Measurements from ENCODE around the gene CAMTA1. TPM values are rescaled to one million over a fixed set of nuclear protein-coding genes. Genes with fewer than 3 reads are reported as not detected.

The CAMTA1 gene
- polyA plus RNA-seq, 1 donor (not counting 4 experiments of a cell fraction or from before 2014, with no cell fraction given), result 51.4 TPM

DNA sequence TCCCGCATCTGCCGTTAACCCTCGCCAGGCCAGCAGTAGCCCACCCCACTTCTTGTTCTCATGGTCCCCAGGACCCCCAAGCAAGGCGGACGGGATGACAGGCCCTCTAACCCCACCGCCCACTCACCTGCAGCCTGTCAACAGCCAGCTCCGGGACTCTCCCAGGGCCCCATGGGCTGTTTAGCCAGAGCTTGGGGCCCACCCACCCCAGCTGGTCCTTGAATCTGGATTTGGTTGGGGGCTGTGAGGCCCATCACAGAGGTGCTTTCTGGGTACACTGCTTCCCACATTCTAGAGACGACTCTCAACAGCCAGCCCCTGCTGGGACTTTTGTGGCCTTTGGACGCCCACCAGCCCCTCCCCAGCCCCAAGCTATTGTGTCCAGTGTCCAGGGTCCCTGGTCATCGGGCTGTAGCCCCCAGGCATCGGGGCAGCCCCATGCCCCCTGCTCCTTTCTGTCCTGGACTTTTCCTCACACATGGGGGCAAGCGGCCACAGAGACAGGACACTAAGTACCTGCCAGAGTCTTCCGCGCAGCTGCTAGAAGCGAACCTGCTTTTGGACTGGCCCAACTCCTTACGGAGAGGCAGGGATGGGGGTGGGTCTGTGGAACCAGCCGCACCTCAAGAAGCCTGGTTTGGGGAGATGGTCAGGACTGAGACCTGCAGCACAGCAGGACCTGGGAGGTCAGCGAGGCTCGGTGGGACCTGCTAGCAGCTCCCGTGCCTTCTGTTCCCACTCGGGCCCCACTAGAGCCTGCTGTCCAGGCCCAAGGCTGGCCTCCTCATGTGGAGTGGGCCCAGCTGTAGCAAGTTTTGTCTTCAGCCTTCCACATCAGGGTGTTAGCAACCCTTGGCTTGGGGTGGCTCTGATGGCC lies 777.7 kb downstream of the CAMTA1 start:
- H3K9me3 ChIP-seq (ENCODE audit: control insufficient read depth, low read depth, low read length), result no peaks in the 10 kb centered on the region
- peaks cover 4% of the 10 kb centered on the region for H3K4me1 ChIP-seq (ENCODE audit: control insufficient read depth, extremely low read depth, insufficient read depth, low read length)
- no peaks in the 10 kb centered on the region for H4K20me1 ChIP-seq (ENCODE audit: control insufficient read depth, extremely low read depth, insufficient read depth, low read length)
- H3K9ac ChIP-seq (ENCODE audit: control insufficient read depth, extremely low read depth, insufficient read depth, low read length), result no peak overlapping the region
- dilution Hi-C loops (cut with MboI; ENCODE audit: extremely low pct_ligation_motif_present, low sequenced_read_pairs), result no loop called here
- no peak overlapping the region for H3K4me2 ChIP-seq (ENCODE audit: control insufficient read depth, extremely low read depth, insufficient read depth, low read depth, low read length)
- no peak overlapping the region for H3K27ac ChIP-seq (ENCODE audit: control insufficient read depth, insufficient read depth, low read length)
- H3K36me3 ChIP-seq (ENCODE audit: control insufficient read depth in 2 of 2, extremely low read depth in 1 of 2, insufficient read depth in 2 of 2, low read length in 2 of 2), result no peaks in the 10 kb centered on the region
- TF ChIP-seq EZH2 (IDR thresholded peaks at IDR 0.05; ENCODE audit: low read length), result no peak
- TF ChIP-seq, protein P1, sequence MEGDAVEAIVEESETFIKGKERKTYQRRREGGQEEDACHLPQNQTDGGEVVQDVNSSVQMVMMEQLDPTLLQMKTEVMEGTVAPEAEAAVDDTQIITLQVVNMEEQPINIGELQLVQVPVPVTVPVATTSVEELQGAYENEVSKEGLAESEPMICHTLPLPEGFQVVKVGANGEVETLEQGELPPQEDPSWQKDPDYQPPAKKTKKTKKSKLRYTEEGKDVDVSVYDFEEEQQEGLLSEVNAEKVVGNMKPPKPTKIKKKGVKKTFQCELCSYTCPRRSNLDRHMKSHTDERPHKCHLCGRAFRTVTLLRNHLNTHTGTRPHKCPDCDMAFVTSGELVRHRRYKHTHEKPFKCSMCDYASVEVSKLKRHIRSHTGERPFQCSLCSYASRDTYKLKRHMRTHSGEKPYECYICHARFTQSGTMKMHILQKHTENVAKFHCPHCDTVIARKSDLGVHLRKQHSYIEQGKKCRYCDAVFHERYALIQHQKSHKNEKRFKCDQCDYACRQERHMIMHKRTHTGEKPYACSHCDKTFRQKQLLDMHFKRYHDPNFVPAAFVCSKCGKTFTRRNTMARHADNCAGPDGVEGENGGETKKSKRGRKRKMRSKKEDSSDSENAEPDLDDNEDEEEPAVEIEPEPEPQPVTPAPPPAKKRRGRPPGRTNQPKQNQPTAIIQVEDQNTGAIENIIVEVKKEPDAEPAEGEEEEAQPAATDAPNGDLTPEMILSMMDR (optimal IDR thresholded peaks at IDR 0.05 in 1 of 3, IDR thresholded peaks at IDR 0.05 in 1 of 3, conservative IDR thresholded peaks at IDR 0.05 in 1 of 3; ENCODE audit: extremely low read depth in 1 of 3, insufficient read depth in 2 of 3, low read length in 3 of 3), result no peak
- H3K79me2 ChIP-seq (ENCODE audit: control insufficient read depth, insufficient read depth, low read length), result no peaks in the 10 kb centered on the region
- no peak overlapping the region for H3K4me3 ChIP-seq (ENCODE audit: control insufficient read depth in 2 of 3, extremely low read depth in 1 of 3, insufficient read depth in 2 of 3, low read depth in 1 of 3, low read length in 3 of 3)
- no peaks in the 10 kb centered on the region for H3K9me1 ChIP-seq (ENCODE audit: control insufficient read depth, extremely low read depth, insufficient read depth, low read length)
- peaks cover 9% of the 10 kb centered on the region for H3K27me3 ChIP-seq (ENCODE audit: control insufficient read depth, extremely low read depth, insufficient read depth, low read length)
- DNase-seq (ENCODE audit: low read depth, low spot score) (no peak), FAIRE-seq (no peak)
- no peak overlapping the region for H2AFZ ChIP-seq (ENCODE audit: control insufficient read depth, low read length)

GRCh38 chr1:7564137-7564536 lies 778.9 kb downstream of the CAMTA1 start:
- peaks cover 4% of the 10 kb centered on the region for H3K4me1 ChIP-seq (ENCODE audit: control insufficient read depth, extremely low read depth, insufficient read depth, low read length)
- H3K27me3 ChIP-seq (ENCODE audit: control insufficient read depth, extremely low read depth, insufficient read depth, low read length), result peaks cover 5% of the 10 kb centered on the region
- FAIRE-seq (no peak), DNase-seq (ENCODE audit: low read depth, low spot score) (no peak)
- no peak overlapping the region for H3K27ac ChIP-seq (ENCODE audit: control insufficient read depth, insufficient read depth, low read length)
- no peak overlapping the region for H3K9ac ChIP-seq (ENCODE audit: control insufficient read depth, extremely low read depth, insufficient read depth, low read length)
- no peaks in the 10 kb centered on the region for H3K9me3 ChIP-seq (ENCODE audit: control insufficient read depth, low read depth, low read length)
- H3K9me1 ChIP-seq (ENCODE audit: control insufficient read depth, extremely low read depth, insufficient read depth, low read length), result no peaks in the 10 kb centered on the region
- no peak overlapping the region for H3K4me2 ChIP-seq (ENCODE audit: control insufficient read depth, extremely low read depth, insufficient read depth, low read depth, low read length)
- no peaks in the 10 kb centered on the region for H3K36me3 ChIP-seq (ENCODE audit: control insufficient read depth in 2 of 2, extremely low read depth in 1 of 2, insufficient read depth in 2 of 2, low read length in 2 of 2)
- TF ChIP-seq, protein P1 (optimal IDR thresholded peaks at IDR 0.05 in 1 of 3, IDR thresholded peaks at IDR 0.05 in 1 of 3, conservative IDR thresholded peaks at IDR 0.05 in 1 of 3; ENCODE audit: extremely low read depth in 1 of 3, insufficient read depth in 2 of 3, low read length in 3 of 3), result no peak
- no peak overlapping the region for H3K4me3 ChIP-seq (ENCODE audit: control insufficient read depth in 2 of 3, extremely low read depth in 1 of 3, insufficient read depth in 2 of 3, low read depth in 1 of 3, low read length in 3 of 3)
- H3K79me2 ChIP-seq (ENCODE audit: control insufficient read depth, insufficient read depth, low read length), result no peaks in the 10 kb centered on the region
- no peak overlapping the region for H2AFZ ChIP-seq (ENCODE audit: control insufficient read depth, low read length)
- dilution Hi-C loops (cut with MboI; ENCODE audit: extremely low pct_ligation_motif_present, low sequenced_read_pairs), result no loop called here
- no peaks in the 10 kb centered on the region for H4K20me1 ChIP-seq (ENCODE audit: control insufficient read depth, extremely low read depth, insufficient read depth, low read length)

Data from keratinocyte (primary cell).